ENCODE results near the gene KCTD15. TPM values are rescaled to one million over a fixed set of nuclear protein-coding genes. Genes with fewer than 3 reads are reported as not detected.

KCTD15 gene
- total and polyA plus RNA-seq, 10 of the 15 experiments (the other 5 are each of a cell fraction or from before 2014, with no cell fraction given): not detected

DNA sequence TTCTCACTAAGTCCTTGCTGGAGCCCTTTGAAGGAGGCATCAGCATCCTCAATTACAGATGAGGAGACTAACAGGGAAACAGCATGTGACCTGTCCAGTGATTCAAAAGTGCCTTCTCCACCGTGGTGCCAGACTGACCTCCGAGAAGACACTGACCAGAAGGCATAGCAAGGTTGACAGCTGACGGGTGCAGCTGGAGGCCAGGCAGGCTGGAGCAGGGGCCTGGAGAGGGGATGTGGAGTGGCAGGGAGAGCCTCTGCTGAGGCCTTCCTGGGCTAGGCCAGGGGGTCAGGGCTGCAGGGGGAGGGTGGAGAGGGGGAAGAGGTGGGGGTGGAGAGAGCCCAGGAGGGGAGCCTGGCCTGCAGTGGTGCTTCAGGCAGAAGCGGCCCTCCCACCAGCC, 66.3 kb downstream of the KCTD15 start (continued):
- TF ChIP-seq, protein P1, sequence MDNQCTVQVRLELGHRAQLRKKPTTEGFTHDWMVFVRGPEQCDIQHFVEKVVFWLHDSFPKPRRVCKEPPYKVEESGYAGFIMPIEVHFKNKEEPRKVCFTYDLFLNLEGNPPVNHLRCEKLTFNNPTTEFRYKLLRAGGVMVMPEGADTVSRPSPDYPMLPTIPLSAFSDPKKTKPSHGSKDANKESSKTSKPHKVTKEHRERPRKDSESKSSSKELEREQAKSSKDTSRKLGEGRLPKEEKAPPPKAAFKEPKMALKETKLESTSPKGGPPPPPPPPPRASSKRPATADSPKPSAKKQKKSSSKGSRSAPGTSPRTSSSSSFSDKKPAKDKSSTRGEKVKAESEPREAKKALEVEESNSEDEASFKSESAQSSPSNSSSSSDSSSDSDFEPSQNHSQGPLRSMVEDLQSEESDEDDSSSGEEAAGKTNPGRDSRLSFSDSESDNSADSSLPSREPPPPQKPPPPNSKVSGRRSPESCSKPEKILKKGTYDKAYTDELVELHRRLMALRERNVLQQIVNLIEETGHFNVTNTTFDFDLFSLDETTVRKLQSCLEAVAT (IDR thresholded peaks at IDR 0.05): no peak
- TF ChIP-seq RCOR1 (conservative IDR thresholded peaks at IDR 0.05; ENCODE audit: low read depth, low read length) (no peak), BCL11A (IDR thresholded peaks at IDR 0.05; ENCODE audit: low read depth, low read length) (no peak), HCFC1 (IDR thresholded peaks at IDR 0.05; ENCODE audit: low read length) (no peak), NFYA (IDR thresholded peaks at IDR 0.05; ENCODE audit: borderline replicate concordance, low read depth, low read length) (no peak)

- Histone ChIP-seq H3K4me2 (ENCODE audit: control insufficient read depth, insufficient read depth) (no peak overlapping the region), H2AFZ (ENCODE audit: control insufficient read depth, low read depth, low read length) (no peak overlapping the region), H3K9me3 (replicated peaks; ENCODE audit: control insufficient read depth, insufficient read depth, low read length) (no peaks in the 10 kb centered on the region), H3K9ac (ENCODE audit: control insufficient read depth, insufficient read depth, low read length) (no peak overlapping the region), H3K36me3 (ENCODE audit: control insufficient read depth in 2 of 2, insufficient read depth in 2 of 2, low read length in 1 of 2) (no peaks in the 10 kb centered on the region), H3K4me1 (ENCODE audit: control insufficient read depth, insufficient read depth, low read length) (no peaks in the 10 kb centered on the region), H3K4me3 (no peak overlapping the region), H3K79me2 (ENCODE audit: control insufficient read depth, insufficient read depth, low read length) (no peaks in the 10 kb centered on the region), H3K27me3 (replicated peaks in 1 of 2; ENCODE audit: control insufficient read depth in 2 of 2, insufficient read depth in 2 of 2, low read length in 1 of 2) (no peaks in the 10 kb centered on the region), H4K20me1 (ENCODE audit: control insufficient read depth, insufficient read depth) (no peaks in the 10 kb centered on the region), H3K27ac (ENCODE audit: control insufficient read depth, insufficient read depth) (no peak overlapping the region)
- 32% methylated on average over 5 of the region's 5 CpGs for WGBS (ENCODE audit: insufficient coverage, insufficient replicate concordance, low lambda C conversion rate, missing lambda C conversion rate)
- RAD21 ChIA-PET (ENCODE audit: unreplicated experiment): no interaction called here
- no peak for DNase-seq (ENCODE audit: low read depth, low spot score)
- FAIRE-seq: no peak
- POLR2A ChIA-PET: no interaction called here
- intact Hi-C loops (cut with micrococcal nuclease; ENCODE audit: unreplicated experiment): no loop called here
- no peak for ATAC-seq
- SMC1A ChIA-PET (ENCODE audit: uncharacterized antibody, unreplicated experiment): no interaction called here
- no TSS peak for BruUV-seq (replicated peaks)
- in situ Hi-C loops (cut with MboI): no loop called here
- CTCF ChIA-PET: no interaction called here
- no peak for TF ChIP-seq RBBP5 (conservative IDR thresholded peaks at IDR 0.05)
- no peak for TF ChIP-seq EED (IDR thresholded peaks at IDR 0.05; ENCODE audit: low read depth)
- TF ChIP-seq ZNF592 (IDR thresholded peaks at IDR 0.05): no peak
- TF ChIP-seq SUZ12 (IDR thresholded peaks at IDR 0.05; ENCODE audit: unreplicated experiment): no peak
- no peak for TF ChIP-seq STAT3 (IDR thresholded peaks at IDR 0.05; ENCODE audit: low read depth, low read length)
- TF ChIP-seq, protein P2, sequence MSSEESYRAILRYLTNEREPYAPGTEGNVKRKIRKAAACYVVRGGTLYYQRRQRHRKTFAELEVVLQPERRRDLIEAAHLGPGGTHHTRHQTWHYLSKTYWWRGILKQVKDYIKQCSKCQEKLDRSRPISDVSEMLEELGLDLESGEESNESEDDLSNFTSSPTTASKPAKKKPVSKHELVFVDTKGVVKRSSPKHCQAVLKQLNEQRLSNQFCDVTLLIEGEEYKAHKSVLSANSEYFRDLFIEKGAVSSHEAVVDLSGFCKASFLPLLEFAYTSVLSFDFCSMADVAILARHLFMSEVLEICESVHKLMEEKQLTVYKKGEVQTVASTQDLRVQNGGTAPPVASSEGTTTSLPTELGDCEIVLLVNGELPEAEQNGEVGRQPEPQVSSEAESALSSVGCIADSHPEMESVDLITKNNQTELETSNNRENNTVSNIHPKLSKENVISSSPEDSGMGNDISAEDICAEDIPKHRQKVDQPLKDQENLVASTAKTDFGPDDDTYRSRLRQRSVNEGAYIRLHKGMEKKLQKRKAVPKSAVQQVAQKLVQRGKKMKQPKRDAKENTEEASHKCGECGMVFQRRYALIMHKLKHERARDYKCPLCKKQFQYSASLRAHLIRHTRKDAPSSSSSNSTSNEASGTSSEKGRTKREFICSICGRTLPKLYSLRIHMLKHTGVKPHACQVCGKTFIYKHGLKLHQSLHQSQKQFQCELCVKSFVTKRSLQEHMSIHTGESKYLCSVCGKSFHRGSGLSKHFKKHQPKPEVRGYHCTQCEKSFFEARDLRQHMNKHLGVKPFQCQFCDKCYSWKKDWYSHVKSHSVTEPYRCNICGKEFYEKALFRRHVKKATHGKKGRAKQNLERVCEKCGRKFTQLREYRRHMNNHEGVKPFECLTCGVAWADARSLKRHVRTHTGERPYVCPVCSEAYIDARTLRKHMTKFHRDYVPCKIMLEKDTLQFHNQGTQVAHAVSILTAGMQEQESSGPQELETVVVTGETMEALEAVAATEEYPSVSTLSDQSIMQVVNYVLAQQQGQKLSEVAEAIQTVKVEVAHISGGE (CRISPR knock-in tag; IDR thresholded peaks at IDR 0.05): no peak
- TF ChIP-seq USF2 (IDR thresholded peaks at IDR 0.05; ENCODE audit: borderline replicate concordance, low read depth, low read length): no peak
- TF ChIP-seq SUPT20H (IDR thresholded peaks at IDR 0.05; ENCODE audit: borderline replicate concordance, control insufficient read depth, low read depth, low read length): no peak
Measured at GRCh38 chr19:33863436-33863835, 66.8 kb downstream of the KCTD15 start.

All from GM12878 (cell line).